Effector memory CD8-positive, alpha-beta T cell (primary cell): ENCODE data around the gene MT3.

Experiments used
- ATAC-seq: fragments of 150-1000 bp; cut with Tn5 transposase; replicated peaks from 2 replicates; pipeline ENCODE4 v1.10.0; 2021; ENCODE audit warnings: mild to moderate bottlenecking, moderate library complexity
- DNase-seq, 3 experiments: peaks; one replicate each; pipeline ENCODE4 v3.0.0; 2021
- H3K27ac Mint-ChIP-seq, 2 donors: one replicate each; pipeline ENCODE4 v1.8.0; 2022; ENCODE audit warnings: mild to moderate bottlenecking in 2 of 2, mixed read lengths in 2 of 2, moderate library complexity in 2 of 2
- H3K27me3 Mint-ChIP-seq, 2 donors: one replicate each; pipeline ENCODE4 v1.8.0; 2022; ENCODE audit warnings: mixed read lengths in 2 of 2
- H3K36me3 Mint-ChIP-seq: one replicate; pipeline ENCODE4 v1.8.0; 2022; ENCODE audit warnings: mild to moderate bottlenecking, moderate library complexity, mixed read lengths; ENCODE audit not compliant: insufficient read depth
- H3K4me1 Mint-ChIP-seq, 2 donors: one replicate each; pipeline ENCODE4 v1.8.0; 2022; ENCODE audit warnings: low read depth in 2 of 2, mixed read lengths in 2 of 2
- H3K4me3 Mint-ChIP-seq, 2 donors: one replicate each; pipeline ENCODE4 v1.8.0; 2022; ENCODE audit warnings: mild to moderate bottlenecking in 2 of 2, mixed read lengths in 2 of 2, moderate library complexity in 2 of 2
- H3K9me3 Mint-ChIP-seq, 2 donors: one replicate each; pipeline ENCODE4 v1.8.0; 2022; ENCODE audit warnings: mixed read lengths in 2 of 2

MT3 gene

DNA sequence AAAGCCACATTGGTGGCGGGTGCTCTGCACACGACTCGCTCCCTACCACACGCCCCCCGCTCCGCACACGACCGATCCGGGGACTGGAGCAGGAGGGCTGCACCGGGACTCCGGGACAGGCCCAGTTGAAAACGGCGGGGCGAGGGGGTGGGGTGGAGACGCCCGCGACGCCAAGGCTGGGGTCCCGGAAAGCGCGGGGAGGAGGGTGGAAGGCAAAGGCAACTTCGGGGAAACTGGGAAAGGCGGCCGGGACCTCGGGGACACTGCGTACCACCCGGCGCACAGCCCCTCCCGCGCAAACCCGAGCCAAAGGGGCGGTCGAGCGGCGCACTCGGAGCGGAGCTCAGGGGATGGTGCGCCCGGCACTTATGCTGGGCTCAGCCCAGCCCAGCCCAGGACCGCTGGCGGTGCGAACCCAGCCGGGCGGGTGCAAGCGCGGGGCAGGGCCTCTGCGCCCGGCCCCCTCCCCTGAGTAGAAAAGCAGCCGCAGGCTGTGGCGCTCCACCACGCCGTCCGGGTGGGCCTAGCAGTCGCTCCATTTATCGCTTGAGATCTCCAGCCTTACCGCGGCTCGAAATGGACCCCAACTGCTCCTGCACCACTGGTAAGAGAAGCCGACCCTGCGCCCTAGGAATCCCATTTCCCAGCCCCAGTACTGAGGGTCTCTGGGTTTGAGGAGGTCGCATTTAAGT is 43.0 kb downstream of the MT3 start, which contains the start of gene MT1M:
Gene MT1M (plus strand): TSS at position 504 of the 692 bp plus-strand sequence. CDS start 73 bp downstream, at position 577.
- H3K4me1 Mint-ChIP-seq = peaks cover 10 to 17% of the 10 kb centered on the region in 2 donors
- H3K4me3 Mint-ChIP-seq = peak within 1 kb of the TSS; percentile 63 to 71

DNA sequence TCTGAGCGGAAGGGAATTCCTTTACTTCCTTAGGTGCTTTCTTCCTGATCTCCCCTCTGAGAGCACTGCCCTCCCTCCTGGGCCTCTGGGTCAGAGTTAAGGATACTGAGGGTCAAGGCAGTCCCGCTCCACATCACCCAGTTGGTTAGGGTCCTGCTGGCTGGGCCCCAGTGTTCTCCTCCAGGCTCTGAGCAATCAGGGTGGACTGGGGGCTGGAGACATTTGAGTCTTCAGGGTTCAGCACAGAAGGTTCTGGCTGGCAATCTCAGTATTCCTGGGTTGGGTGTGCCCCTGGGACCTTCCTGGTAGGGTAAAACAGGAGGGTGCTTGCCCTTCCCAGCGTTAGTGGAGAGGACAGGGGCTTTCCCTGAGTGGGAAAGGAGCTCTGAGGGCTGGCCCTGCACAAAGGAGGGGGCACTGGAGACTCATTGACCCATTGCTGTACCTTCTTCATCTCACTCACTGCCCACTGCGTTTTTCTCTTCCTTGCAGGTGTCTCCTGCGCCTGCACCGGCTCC is 43.6 kb downstream of the MT3 start:
- H3K27me3 Mint-ChIP-seq = peaks cover 60 to 89% of the 10 kb centered on the region in 2 donors
- peaks cover 14 to 21% of the 10 kb centered on the region in 2 donors for H3K4me1 Mint-ChIP-seq
- H3K9me3 Mint-ChIP-seq = no peaks in the 10 kb centered on the region

More for the DNA sequence above, 43.0 kb downstream of the MT3 start, which contains the start of gene MT1M:
- H3K36me3 Mint-ChIP-seq = no peaks in the 10 kb centered on the region
- no peak within 1 kb of the TSS for H3K27ac Mint-ChIP-seq
- peak; percentile 63 for ATAC-seq
- H3K27me3 Mint-ChIP-seq = peaks cover 54 to 83% of the 10 kb centered on the region in 2 donors
- no peak for DNase-seq
- H3K9me3 Mint-ChIP-seq = no peaks in the 10 kb centered on the region

DNA sequence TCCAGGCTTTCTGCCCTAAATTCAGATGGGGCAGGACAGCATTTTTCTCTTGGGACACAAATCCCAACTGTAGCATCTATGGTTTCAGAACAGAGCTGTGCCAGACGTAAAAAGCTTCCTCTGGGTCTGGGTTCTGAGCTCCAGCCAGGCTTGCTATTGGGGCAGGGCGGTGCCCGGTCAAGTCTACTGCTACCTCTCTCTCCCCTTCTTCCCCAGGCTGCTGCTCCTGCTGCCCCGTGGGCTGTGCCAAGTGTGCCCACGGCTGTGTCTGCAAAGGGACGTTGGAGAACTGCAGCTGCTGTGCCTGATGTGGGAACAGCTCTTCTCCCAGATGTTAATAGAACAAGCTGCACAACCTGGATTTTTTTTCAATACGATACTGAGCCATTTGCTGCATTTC is 44.2 kb downstream of the MT3 start:
- DNase-seq (no peak), ATAC-seq (no peak)
- peaks cover 66 to 93% of the 10 kb centered on the region in 2 donors for H3K27me3 Mint-ChIP-seq
- peaks cover 16 to 23% of the 10 kb centered on the region in 2 donors for H3K4me1 Mint-ChIP-seq
- H3K36me3 Mint-ChIP-seq = no peaks in the 10 kb centered on the region
- no peak overlapping the region for H3K27ac Mint-ChIP-seq
- H3K9me3 Mint-ChIP-seq = no peaks in the 10 kb centered on the region
- no peak overlapping the region for H3K4me3 Mint-ChIP-seq

More for the DNA sequence above, 43.6 kb downstream of the MT3 start:
- no peak overlapping the region for H3K27ac Mint-ChIP-seq
- H3K4me3 Mint-ChIP-seq = peak overlapping the region; percentile 63 to 71
- H3K36me3 Mint-ChIP-seq = no peaks in the 10 kb centered on the region
- DNase-seq = no peak
- no peak for ATAC-seq

DNA sequence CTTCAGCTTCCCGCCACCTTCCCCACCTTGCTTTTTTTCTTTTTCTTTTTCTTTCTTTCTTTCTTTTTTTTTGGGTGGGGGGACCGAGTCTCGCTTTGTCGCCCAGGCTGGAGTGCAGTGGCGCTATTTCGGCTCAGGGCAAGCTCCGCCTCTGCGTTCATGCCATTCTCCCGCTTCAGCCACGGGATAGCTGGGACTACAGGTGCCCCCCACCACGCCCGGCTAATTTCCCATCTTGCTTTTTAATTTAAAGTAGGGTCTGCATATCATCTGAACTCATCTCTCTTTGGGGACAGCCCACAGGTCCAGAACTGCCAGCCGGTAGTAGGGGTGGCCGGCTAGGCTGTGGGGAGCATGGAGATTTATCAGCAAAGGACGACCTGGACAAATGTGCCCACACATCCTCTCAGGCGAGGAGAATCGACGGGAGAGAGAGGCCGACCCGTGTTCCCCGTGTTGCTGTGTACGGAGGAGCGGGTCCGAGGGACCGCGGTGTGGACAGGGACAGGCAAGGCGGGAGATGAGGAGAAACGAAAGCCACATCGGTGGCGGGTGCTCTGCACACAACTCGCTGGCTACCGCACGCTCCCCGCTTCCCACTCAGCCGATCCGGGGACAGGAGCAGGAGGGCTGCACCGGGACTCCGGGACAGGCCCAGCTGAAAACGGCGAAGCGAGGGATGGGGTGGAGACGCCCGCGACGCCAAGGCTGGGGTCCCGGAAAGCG is 45.5 kb downstream of the MT3 start:
- no peaks in the 10 kb centered on the region for H3K9me3 Mint-ChIP-seq
- ATAC-seq (no peak), DNase-seq (no peak)
- peak overlapping the region; percentile 70 to 74 for H3K4me3 Mint-ChIP-seq
- no peaks in the 10 kb centered on the region for H3K36me3 Mint-ChIP-seq
- peaks cover 16 to 21% of the 10 kb centered on the region in 2 donors for H3K4me1 Mint-ChIP-seq
- no peak overlapping the region for H3K27ac Mint-ChIP-seq
- peaks cover 80 to 100% of the 10 kb centered on the region in 2 donors for H3K27me3 Mint-ChIP-seq

DNA sequence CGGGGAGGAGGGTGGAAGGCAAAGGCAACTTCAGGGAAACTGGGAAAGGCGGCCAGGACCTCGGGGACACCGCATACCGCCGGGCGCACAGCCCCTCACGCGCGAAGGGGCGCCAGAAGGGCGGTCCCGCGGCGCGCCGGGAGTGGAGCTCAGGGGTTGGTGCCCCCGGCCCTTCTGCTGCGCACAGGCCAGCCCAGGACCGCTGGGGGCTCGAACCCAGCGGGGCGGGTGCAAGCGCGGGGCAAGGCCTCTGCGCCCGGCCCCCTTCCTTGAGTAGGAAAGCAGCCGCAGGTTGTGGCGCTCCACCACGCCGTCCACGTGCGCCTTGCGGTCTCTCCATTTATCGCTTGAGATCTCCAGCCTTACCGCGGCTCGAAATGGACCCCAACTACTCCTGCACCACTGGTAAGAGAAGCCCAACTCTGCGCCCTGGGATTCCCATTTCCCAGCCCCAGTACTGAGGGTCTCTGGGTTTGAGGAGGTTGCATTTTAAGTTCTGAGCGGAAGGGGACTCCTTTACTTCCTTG is 46.2 kb downstream of the MT3 start:
- peaks cover 86 to 100% of the 10 kb centered on the region in 2 donors for H3K27me3 Mint-ChIP-seq
- peak overlapping the region; percentile 70 to 74 for H3K4me3 Mint-ChIP-seq
- peaks cover 16 to 21% of the 10 kb centered on the region in 2 donors for H3K4me1 Mint-ChIP-seq
- H3K36me3 Mint-ChIP-seq = no peaks in the 10 kb centered on the region
- H3K27ac Mint-ChIP-seq = no peak overlapping the region
- DNase-seq = no peak
- no peaks in the 10 kb centered on the region for H3K9me3 Mint-ChIP-seq
- ATAC-seq = peak; percentile 33

DNA sequence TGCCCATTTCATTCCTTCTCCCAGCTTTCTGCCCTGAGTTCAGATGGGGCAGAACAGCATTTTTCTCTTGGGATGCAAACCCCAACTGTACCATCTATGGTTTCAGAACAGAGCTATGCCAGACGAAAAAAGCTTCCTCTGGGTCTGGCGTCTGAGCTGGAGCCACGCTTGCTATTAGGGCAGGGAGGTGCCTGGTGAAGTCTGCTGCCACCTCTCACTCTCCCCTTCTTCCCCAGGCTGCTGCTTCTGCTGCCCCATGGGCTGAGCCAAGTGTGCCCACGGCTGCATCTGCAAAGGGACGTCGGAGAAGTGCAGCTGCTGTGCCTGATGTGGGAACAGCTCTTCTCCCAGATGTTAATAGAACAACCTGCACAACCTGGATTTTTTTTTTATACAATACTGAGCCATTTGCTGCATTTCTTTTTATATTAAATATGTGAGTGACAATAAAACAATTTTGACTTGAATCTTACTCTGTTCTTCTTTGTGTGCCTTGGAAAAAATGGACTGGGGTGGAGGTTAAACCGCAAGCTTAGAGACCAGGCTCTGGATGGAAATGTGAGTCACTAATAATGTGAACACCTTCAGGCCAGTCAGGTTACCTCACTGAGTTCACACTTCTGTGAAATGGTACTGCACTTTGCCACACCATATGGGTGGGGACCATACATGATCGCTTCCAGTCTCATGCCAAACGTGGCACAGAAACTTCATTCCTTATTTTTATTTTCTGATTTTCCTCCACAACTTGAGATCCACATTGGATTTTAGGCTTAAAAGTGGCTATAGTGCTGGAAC is 47.5 kb downstream of the MT3 start:
- DNase-seq (no peak), ATAC-seq (no peak)
- Mint-ChIP-seq H3K27ac (no peak overlapping the region), H3K36me3 (no peaks in the 10 kb centered on the region), H3K4me1 (peaks cover 14 to 18% of the 10 kb centered on the region in 2 donors), H3K9me3 (no peaks in the 10 kb centered on the region), H3K27me3 (peaks cover 86 to 94% of the 10 kb centered on the region in 2 donors), H3K4me3 (no peak overlapping the region)

DNA sequence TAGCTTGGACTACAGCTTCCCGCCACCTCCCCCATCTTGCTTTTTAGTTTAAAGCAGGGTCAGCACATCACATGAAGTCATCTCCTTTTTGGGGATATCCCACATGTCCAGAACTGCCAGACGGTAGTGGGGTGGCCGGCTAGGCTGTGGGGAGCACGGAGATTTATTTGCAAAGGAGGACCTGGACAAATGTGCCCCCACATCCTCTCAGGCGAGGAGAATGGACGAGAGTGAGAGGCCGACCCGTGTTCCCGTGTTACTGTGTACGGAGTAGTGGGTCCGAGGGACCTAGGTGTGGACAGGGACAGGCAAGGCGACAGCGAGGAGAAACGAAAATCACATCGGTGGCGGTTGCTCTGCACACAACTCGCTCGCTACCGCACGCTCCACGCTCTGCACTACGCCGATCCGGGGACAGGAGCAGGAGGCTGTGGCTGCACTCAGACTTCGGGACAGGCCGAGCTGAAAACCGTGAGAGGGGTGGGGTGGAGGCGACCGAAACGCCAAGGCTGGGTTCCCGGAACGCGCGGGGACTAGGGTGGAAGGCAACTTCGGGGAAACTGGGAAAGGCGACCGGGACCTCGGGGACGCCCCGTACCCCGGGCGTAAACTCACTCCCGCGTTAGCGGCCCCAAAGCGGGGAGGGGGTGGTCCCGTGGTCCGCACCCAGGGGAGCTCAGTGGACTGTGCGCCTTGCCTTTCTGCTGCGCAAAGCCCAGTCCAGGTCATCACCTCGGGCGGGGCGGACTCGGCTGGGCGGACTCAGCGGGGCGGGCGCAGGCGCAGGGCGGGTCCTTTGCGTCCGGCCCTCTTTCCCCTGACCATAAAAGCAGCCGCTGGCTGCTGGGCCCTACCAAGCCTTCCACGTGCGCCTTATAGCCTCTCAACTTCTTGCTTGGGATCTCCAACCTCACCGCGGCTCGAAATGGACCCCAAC is 48.8 kb downstream of the MT3 start, which contains the start of gene MT1A:
Gene MT1A (plus strand): TSS at position 853 of the 937 bp plus-strand sequence. CDS start 73 bp downstream, at position 926.
- Mint-ChIP-seq H3K27ac (no peak within 1 kb of the TSS), H3K4me1 (peaks cover 20 to 24% of the 10 kb centered on the region in 2 donors), H3K36me3 (no peaks in the 10 kb centered on the region), H3K27me3 (peaks cover 77 to 81% of the 10 kb centered on the region in 2 donors), H3K9me3 (no peaks in the 10 kb centered on the region), H3K4me3 (peak within 1 kb of the TSS; percentile 40 to 60)
- no peak for DNase-seq
- peak; percentile 36 for ATAC-seq

DNA sequence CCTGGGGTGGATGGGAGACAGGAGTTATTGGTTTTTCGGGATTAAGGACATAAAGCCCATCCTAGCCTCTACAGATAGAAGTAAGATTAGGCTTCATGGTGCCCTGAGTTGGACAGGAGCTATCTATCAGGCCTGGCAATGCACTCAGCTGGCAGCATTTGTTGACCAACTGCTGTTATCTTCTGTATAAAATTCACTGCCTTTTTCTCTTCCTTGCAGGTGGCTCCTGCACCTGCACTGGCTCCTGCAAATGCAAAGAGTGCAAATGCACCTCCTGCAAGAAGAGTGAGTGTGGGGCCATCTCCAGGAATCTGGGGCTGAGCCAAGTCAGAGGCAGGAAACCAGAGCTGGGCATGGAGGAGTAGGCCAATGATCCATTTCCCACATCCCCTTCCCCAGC is 49.7 kb downstream of the MT3 start:
- Mint-ChIP-seq H3K36me3 (no peaks in the 10 kb centered on the region), H3K4me3 (no peak overlapping the region), H3K9me3 (no peaks in the 10 kb centered on the region), H3K27me3 (peaks cover 68 to 72% of the 10 kb centered on the region in 2 donors), H3K4me1 (peaks cover 27 to 31% of the 10 kb centered on the region in 2 donors), H3K27ac (no peak overlapping the region)
- ATAC-seq = no peak
- DNase-seq = no peak

DNA sequence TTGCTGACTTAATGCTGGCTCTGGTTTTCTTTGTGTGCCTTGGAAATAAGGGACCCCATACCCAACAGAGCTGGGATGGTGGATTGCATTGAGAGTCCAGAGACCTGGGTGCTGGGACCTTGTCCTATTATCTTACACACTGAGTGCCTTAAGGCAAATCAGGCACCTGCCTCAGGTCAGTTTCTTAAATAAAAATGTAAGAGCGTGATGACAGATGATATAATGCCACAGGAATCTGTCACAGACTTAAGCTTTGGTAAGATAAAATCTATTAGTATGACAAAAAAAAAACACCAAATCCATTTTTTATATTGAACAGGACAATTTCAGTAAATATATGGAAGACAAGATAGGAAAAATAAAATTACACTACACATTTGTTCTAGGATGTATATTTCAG is 50.7 kb downstream of the MT3 start:
- peaks cover 24 to 29% of the 10 kb centered on the region in 2 donors for H3K4me1 Mint-ChIP-seq

More for the DNA sequence above, 50.7 kb downstream of the MT3 start:
- Mint-ChIP-seq H3K27ac (no peak overlapping the region), H3K27me3 (peaks cover 57 to 61% of the 10 kb centered on the region in 2 donors), H3K9me3 (no peaks in the 10 kb centered on the region), H3K36me3 (no peaks in the 10 kb centered on the region), H3K4me3 (no peak overlapping the region)
- DNase-seq (no peak), ATAC-seq (no peak)
